CD4-positive, alpha-beta T cell (primary cell): ENCODE measurements around the gene RRM1. TPM values are rescaled to one million over a fixed set of nuclear protein-coding genes. Genes with fewer than 3 reads are reported as not detected.
"Not testable (repeated sequence)": the region's sequence is repeated elsewhere in the genome, so short reads cannot be mapped to it uniquely, and the experiment has no call there.

Experiments
- ATAC-seq: fragments of 200-7000 bp; cut with Tn5 transposase; one replicate; pipeline ENCODE4 v1.10.0; 2022; ENCODE audit warnings: mild to moderate bottlenecking; ENCODE audit not compliant: poor library complexity
- CTCF ChIA-PET: fragments of 350-600 bp; sonication (Branson Sonifier 250); formaldehyde crosslinking; loops from one replicate; lab custom pipeline; 2021; ENCODE audit warnings: antibody characterized with exemption, inconsistent platforms; lab: Charles Lee
- POLR2A ChIA-PET: fragments of 350-600 bp; sonication (Branson Sonifier 250); formaldehyde crosslinking; loops from one replicate; lab custom pipeline; 2021; ENCODE audit warnings: antibody characterized with exemption, inconsistent platforms; lab: Charles Lee
- DNase-seq, 14 experiments: peaks; one replicate each; pipeline ENCODE4 v3.0.0-alpha.2; 2013 to 2020; ENCODE audit warnings: mixed read lengths in 2 of 14
- H3K27ac ChIP-seq, 2 donors: one replicate each; pipeline versions ENCODE4 v1.5.1 to v1.7.0; 2013; ENCODE audit warnings: low read length in 2 of 2, low read depth in 1 of 2, mild to moderate bottlenecking in 1 of 2
- H3K27me3 ChIP-seq, 2 experiments: 1 replicate in 1 of 2; 2 replicates in 1 of 2; pipeline versions ENCODE4 v1.6.1 to v1.7.0; 2013; ENCODE audit warnings: low read length in 2 of 2, control low read depth in 1 of 2, mild to moderate bottlenecking in 1 of 2, moderate library complexity in 1 of 2; ENCODE audit not compliant: insufficient read depth in 2 of 2, control insufficient read depth in 1 of 2
- H3K36me3 ChIP-seq: one replicate; pipeline ENCODE4 v1.6.1; 2013; ENCODE audit warnings: low read length, control low read depth; ENCODE audit not compliant: insufficient read depth
- H3K4me1 ChIP-seq: one replicate; pipeline ENCODE4 v1.6.1; 2013; ENCODE audit warnings: low read length, control low read depth; ENCODE audit not compliant: insufficient read depth
- H3K4me3 ChIP-seq: one replicate; pipeline ENCODE4 v1.5.1; 2013; ENCODE audit warnings: mild to moderate bottlenecking, low read length, moderate library complexity
- H3K9me3 ChIP-seq, 2 experiments: 1 replicate in 1 of 2; 2 replicates in 1 of 2; pipeline versions ENCODE4 v1.6.1 to v1.7.0; 2013; ENCODE audit warnings: low read length in 2 of 2, mild to moderate bottlenecking in 2 of 2, control low read depth in 1 of 2, moderate library complexity in 1 of 2; ENCODE audit not compliant: control insufficient read depth in 1 of 2, insufficient read depth in 1 of 2
- H3K27ac Mint-ChIP-seq: one replicate; pipeline ENCODE4 v1.8.0; 2020; ENCODE audit warnings: mixed read lengths
- H3K27me3 Mint-ChIP-seq: one replicate; pipeline ENCODE4 v1.8.0; 2021; ENCODE audit warnings: mixed read lengths
- H3K36me3 Mint-ChIP-seq: one replicate; pipeline ENCODE4 v1.8.0; 2021; ENCODE audit warnings: low read depth, mixed read lengths
- H3K4me1 Mint-ChIP-seq: one replicate; pipeline ENCODE4 v1.8.0; 2021; ENCODE audit warnings: low read depth, mixed read lengths
- H3K4me3 Mint-ChIP-seq: one replicate; pipeline ENCODE4 v1.8.0; 2020; ENCODE audit warnings: mild to moderate bottlenecking, mixed read lengths
- H3K9me3 Mint-ChIP-seq: one replicate; pipeline ENCODE4 v1.8.0; 2020; ENCODE audit warnings: mixed read lengths
- intact Hi-C, 2 experiments: fragments of 100-400 bp; cut with DNase I in 1 of 2; cut with micrococcal nuclease in 1 of 2; formaldehyde crosslinking; loops; one replicate each; pipeline versions ENCODE4 v1.15.1 to v1.9.0; 2023 to 2025; cut with DNase I, micrococcal nuclease
- total RNA-seq, 174 experiments: library from RNA in 2 of 174; stranded (reverse) in 2 of 174; gene quantifications; one replicate each; pipeline ENCODE4 v1.2.3 and lab custom pipeline; 2021 to 2026
- TF ChIP-seq, protein P1 (sequence below): fragments of 200-600 bp; IDR thresholded peaks from one replicate; pipeline ENCODE4 v1.8.0; 2022; ENCODE audit warnings: antibody characterized with exemption, mild to moderate bottlenecking

Gene RRM1
- total RNA-seq, 2 experiments from 2014 or later = 64.7 to 73.1 TPM

DNA sequence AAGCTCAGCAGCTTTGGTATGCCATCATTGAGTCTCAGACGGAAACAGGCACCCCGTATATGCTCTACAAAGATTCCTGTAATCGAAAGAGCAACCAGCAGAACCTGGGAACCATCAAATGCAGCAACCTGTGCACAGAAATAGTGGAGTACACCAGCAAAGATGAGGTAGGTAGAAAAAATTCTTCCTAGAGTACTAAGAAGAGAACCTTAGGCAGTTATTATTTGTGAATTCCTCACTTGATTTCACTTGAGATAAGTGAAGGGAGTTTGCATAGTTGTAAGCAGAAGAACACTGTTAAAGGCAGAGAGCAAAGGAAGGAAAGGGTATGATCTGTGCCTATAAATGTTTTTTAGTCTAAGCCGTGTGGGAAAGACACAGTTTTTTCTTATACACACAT, 28.6 kb downstream of the RRM1 start:
- POLR2A ChIA-PET = no interaction called here
- H3K4me3 ChIP-seq = no peak overlapping the region
- H3K27ac ChIP-seq = no peak overlapping the region
- no peaks in the 10 kb centered on the region for H3K9me3 ChIP-seq
- H3K4me1 ChIP-seq = no peaks in the 10 kb centered on the region
- no peak for DNase-seq
- Mint-ChIP-seq H3K27me3 (no peaks in the 10 kb centered on the region), H3K4me1 (peaks cover 2% of the 10 kb centered on the region), H3K36me3 (peaks cover 95% of the 10 kb centered on the region), H3K27ac (no peak overlapping the region), H3K9me3 (no peaks in the 10 kb centered on the region), H3K4me3 (no peak overlapping the region)
- H3K27me3 ChIP-seq = no peaks in the 10 kb centered on the region
- TF ChIP-seq, protein P1, sequence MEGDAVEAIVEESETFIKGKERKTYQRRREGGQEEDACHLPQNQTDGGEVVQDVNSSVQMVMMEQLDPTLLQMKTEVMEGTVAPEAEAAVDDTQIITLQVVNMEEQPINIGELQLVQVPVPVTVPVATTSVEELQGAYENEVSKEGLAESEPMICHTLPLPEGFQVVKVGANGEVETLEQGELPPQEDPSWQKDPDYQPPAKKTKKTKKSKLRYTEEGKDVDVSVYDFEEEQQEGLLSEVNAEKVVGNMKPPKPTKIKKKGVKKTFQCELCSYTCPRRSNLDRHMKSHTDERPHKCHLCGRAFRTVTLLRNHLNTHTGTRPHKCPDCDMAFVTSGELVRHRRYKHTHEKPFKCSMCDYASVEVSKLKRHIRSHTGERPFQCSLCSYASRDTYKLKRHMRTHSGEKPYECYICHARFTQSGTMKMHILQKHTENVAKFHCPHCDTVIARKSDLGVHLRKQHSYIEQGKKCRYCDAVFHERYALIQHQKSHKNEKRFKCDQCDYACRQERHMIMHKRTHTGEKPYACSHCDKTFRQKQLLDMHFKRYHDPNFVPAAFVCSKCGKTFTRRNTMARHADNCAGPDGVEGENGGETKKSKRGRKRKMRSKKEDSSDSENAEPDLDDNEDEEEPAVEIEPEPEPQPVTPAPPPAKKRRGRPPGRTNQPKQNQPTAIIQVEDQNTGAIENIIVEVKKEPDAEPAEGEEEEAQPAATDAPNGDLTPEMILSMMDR = no peak
- no peak for ATAC-seq
- intact Hi-C loops = no loop called here
- peaks cover 84% of the 10 kb centered on the region for H3K36me3 ChIP-seq
- CTCF ChIA-PET = no interaction called here

DNA sequence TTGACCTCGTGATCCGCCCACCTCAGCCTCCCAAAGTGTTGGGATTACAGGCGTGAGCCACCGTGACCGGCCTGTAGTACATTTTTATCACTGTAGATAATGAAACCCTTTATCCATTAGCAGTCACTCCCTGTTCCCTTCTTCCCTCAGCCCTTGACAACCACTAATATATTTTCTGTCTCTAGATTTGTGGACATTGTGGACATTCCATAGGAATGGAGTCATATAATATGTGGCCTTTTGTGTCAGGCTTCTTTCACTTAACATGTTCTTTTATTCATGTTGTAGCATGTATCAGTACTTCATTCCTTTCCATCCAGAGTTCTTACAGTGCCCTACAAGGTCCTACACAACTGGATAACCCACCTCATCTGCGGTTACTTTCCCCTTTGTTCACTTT, 30.5 kb downstream of the RRM1 start:
- no peaks in the 10 kb centered on the region for H3K27me3 ChIP-seq
- no peaks in the 10 kb centered on the region for H3K4me1 ChIP-seq
- H3K36me3 Mint-ChIP-seq = peaks cover 95% of the 10 kb centered on the region

DNA sequence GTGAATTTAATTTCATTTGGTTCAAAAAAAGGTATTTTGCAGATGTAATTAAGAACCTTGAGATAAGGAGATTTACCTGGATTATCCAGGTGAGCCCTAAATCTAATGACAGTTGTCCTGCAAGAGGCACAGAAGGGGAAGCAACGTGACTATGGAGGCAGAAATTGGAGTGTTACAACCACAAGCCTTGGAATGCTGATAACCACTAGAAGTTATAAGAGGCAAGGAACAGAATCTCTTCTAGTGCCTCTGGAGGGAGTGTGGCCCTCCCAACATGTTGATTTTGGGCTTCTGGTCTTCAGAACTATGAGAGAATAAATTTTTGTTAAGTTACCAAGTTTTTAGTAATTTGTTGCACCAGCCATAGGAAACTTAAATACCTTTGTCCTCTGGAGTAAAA, 32.8 kb downstream of the RRM1 start:
- Histone ChIP-seq H3K27ac (no peak overlapping the region), H3K4me1 (no peaks in the 10 kb centered on the region), H3K27me3 (no peaks in the 10 kb centered on the region), H3K36me3 (peaks cover 65% of the 10 kb centered on the region), H3K9me3 (no peaks in the 10 kb centered on the region), H3K4me3 (no peak overlapping the region)
- TF ChIP-seq, protein P1 = no peak
- no peak overlapping the region for H3K27ac Mint-ChIP-seq
- DNase-seq = no peak
- H3K4me3 Mint-ChIP-seq = no peak overlapping the region
- no peaks in the 10 kb centered on the region for H3K9me3 Mint-ChIP-seq
- no peaks in the 10 kb centered on the region for H3K27me3 Mint-ChIP-seq
- no peak for ATAC-seq
- intact Hi-C loops = no loop called here
- H3K36me3 Mint-ChIP-seq = peaks cover 96% of the 10 kb centered on the region
- POLR2A ChIA-PET = no interaction called here
- H3K4me1 Mint-ChIP-seq = no peaks in the 10 kb centered on the region
- CTCF ChIA-PET = no interaction called here

More for the DNA sequence above, 30.5 kb downstream of the RRM1 start:
- H3K27me3 Mint-ChIP-seq = no peaks in the 10 kb centered on the region
- intact Hi-C loops = no loop called here
- no peak overlapping the region for H3K4me3 Mint-ChIP-seq
- H3K4me1 Mint-ChIP-seq = no peaks in the 10 kb centered on the region
- H3K27ac Mint-ChIP-seq = peak overlapping the region; percentile 18
- CTCF ChIA-PET = no interaction called here
- no peak overlapping the region for H3K27ac ChIP-seq
- H3K9me3 ChIP-seq = no peaks in the 10 kb centered on the region
- TF ChIP-seq, protein P1 = no peak
- no peaks in the 10 kb centered on the region for H3K9me3 Mint-ChIP-seq
- POLR2A ChIA-PET = no interaction called here
- ATAC-seq = no peak
- no peak overlapping the region for H3K4me3 ChIP-seq
- H3K36me3 ChIP-seq = peaks cover 77% of the 10 kb centered on the region
- no peak for DNase-seq

DNA sequence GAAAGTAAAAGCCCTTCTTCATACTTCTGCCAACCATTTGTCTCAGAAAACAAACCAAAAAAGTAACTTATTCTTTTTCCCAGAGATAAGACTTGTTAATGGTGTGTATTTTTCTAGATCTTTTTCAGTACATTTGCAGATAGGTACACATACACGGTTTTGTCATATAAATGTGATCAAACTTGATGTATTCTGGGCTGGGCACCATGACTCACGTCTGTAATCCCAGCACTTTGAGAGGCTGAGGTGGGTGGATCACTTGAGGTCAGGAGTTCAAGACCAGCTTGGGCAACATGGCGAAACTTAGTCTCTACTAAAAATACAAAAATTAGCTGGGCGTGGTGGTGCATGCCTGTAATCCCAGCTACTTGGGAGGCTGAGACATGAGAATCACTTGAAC, 35.6 kb downstream of the RRM1 start:
- H3K4me1 ChIP-seq, H3K9me3 ChIP-seq, H3K27ac Mint-ChIP-seq, H3K27me3 ChIP-seq, DNase-seq, H3K4me3 Mint-ChIP-seq, H3K27me3 Mint-ChIP-seq, H3K4me1 Mint-ChIP-seq, POLR2A ChIA-PET, intact Hi-C loops, ATAC-seq, H3K27ac ChIP-seq, H3K9me3 Mint-ChIP-seq, H3K4me3 ChIP-seq: not testable (repeated sequence)
- H3K36me3 Mint-ChIP-seq = peaks cover 99% of the 10 kb centered on the region
- peaks cover 62% of the 10 kb centered on the region for H3K36me3 ChIP-seq
- CTCF ChIA-PET = interaction anchor here (1.2 kb wide), 1 partner anchor 12 kb away, joined by 3 read pairs; no protein-coding TSS in a partner anchor
